HCT116 (cell line): ENCODE results near the gene CDON. TPM values are rescaled to one million over a fixed set of nuclear protein-coding genes. Genes with fewer than 3 reads are reported as not detected.
A peak's percentile ranks its signal among the peaks of the same experiment; 100 is the strongest.

Experiments used
- ATAC-seq: fragments of 200-7000 bp; cut with Tn5 transposase; 2 replicates; pipeline ENCODE4 v1.9.1; 2020; ENCODE audit warnings: mild to moderate bottlenecking, moderate library complexity
- BruUV-seq: library from RNA; stranded (reverse); fragments of 400-500 nt; replicated peaks from 2 replicates; lab custom pipeline; 2021; lab: Mats Ljungman, UMichigan
- CTCF ChIA-PET: fragments of 300-600 bp; sonication (Branson Sonifier 250); formaldehyde crosslinking; loops from one replicate; lab custom pipeline; 2021; ENCODE audit warnings: antibody characterized with exemption; lab: Charles Lee
- POLR2A ChIA-PET: fragments of 300-600, 350-600 bp; sonication (Branson Sonifier 250); formaldehyde crosslinking; loops from one replicate; lab custom pipeline; 2021; ENCODE audit warnings: antibody characterized with exemption; lab: Charles Lee
- RAD21 ChIA-PET, 2 experiments: fragments of 300-600 bp; sonication (Branson Sonifier 250); formaldehyde crosslinking; loops; one replicate each; lab custom pipeline; 2023; ENCODE audit warnings: low total read pairs in 2 of 2; ENCODE audit not compliant: uncharacterized antibody in 2 of 2, unreplicated experiment in 2 of 2, low non-redundant PET in 1 of 2; lab: Charles Lee
- DNase-seq: peaks from one replicate; pipeline ENCODE4 v3.0.0-alpha.2; 2010; ENCODE audit warnings: low read depth, low spot score
- H2AFZ ChIP-seq: fragments of 200-600 bp; shearing (Covaris generic), sonication (generic); 2 replicates; pipeline ENCODE4 v1.6.1; 2017; ENCODE audit warnings: low read depth, mixed run types, mixed read lengths, antibody characterized with exemption, low read length; ENCODE audit not compliant: poor library complexity, severe bottlenecking
- H3K27ac ChIP-seq: 2 replicates; pipeline ENCODE4 v1.5.1; 2012; ENCODE audit warnings: low read depth, low read length
- H3K27me3 ChIP-seq: fragments of 200-600 bp; sonication (generic); 2 replicates; pipeline ENCODE4 v1.6.1; 2016; ENCODE audit warnings: mixed run types, low read length, mixed read lengths; ENCODE audit not compliant: insufficient read depth
- H3K36me3 ChIP-seq, 2 experiments: fragments of 200-500 bp in 1 of 2; fragments of 200-600 bp in 1 of 2; sonication (Bioruptor generic) in 1 of 2; sonication (generic) in 1 of 2; 2 replicates each; pipeline versions ENCODE4 v1.5.1 to v1.6.1; 2014 to 2016; ENCODE audit warnings: low read length in 2 of 2, inconsistent platforms in 1 of 2, mixed read lengths in 1 of 2, mixed run types in 1 of 2; ENCODE audit not compliant: insufficient read depth in 2 of 2, control insufficient read depth in 1 of 2
- H3K4me1 ChIP-seq, 2 experiments: fragments of 200-600 bp in 1 of 2; sonication (generic) in 1 of 2; 2 replicates each; pipeline versions ENCODE4 v1.5.1 to v1.6.1; 2012 to 2017; ENCODE audit warnings: low read length in 2 of 2, inconsistent platforms in 1 of 2, mild to moderate bottlenecking in 1 of 2, mixed read lengths in 1 of 2, mixed run types in 1 of 2, moderate library complexity in 1 of 2; ENCODE audit not compliant: insufficient read depth in 2 of 2, control insufficient read depth in 1 of 2
- H3K4me2 ChIP-seq: fragments of 200-600 bp; sonication (generic); 2 replicates; pipeline ENCODE4 v1.6.1; 2017; ENCODE audit warnings: mixed run types, low read length, mixed read lengths
- H3K4me3 ChIP-seq, 2 experiments: fragments of 200-600 bp in 1 of 2; sonication (generic) in 1 of 2; replicated peaks in 1 of 2; 2 replicates each; pipeline ENCODE4 v1.5.1; 2011 to 2016; ENCODE audit warnings: low read length in 2 of 2, control low read depth in 1 of 2, low read depth in 1 of 2, mild to moderate bottlenecking in 1 of 2, mixed read lengths in 1 of 2, mixed run types in 1 of 2
- H3K79me2 ChIP-seq: fragments of 200-600 bp; sonication (generic); 2 replicates; pipeline ENCODE4 v1.6.1; 2017; ENCODE audit warnings: mild to moderate bottlenecking, mixed run types, low read length, moderate library complexity, mixed read lengths; ENCODE audit not compliant: insufficient read depth
- H3K9ac ChIP-seq: fragments of 200-600 bp; sonication (generic); 2 replicates; pipeline ENCODE4 v1.6.1; 2016; ENCODE audit warnings: low read length, mixed read lengths
- H3K9me2 ChIP-seq: fragments of 200-600 bp; sonication (generic), shearing (Covaris generic); 2 replicates; pipeline ENCODE4 v1.6.1; 2017; ENCODE audit warnings: mixed run types, mild to moderate bottlenecking, moderate library complexity; ENCODE audit not compliant: insufficient read depth
- H3K9me3 ChIP-seq, 2 experiments: fragments of 200-500 bp in 1 of 2; fragments of 200-600 bp in 1 of 2; sonication (Bioruptor generic) in 1 of 2; sonication (generic) in 1 of 2; 2 replicates each; pipeline ENCODE4 v1.6.1; 2014 to 2017; ENCODE audit warnings: low read length in 2 of 2, mixed read lengths in 2 of 2, inconsistent platforms in 1 of 2, low read depth in 1 of 2, mild to moderate bottlenecking in 1 of 2, mixed run types in 1 of 2, moderate library complexity in 1 of 2; ENCODE audit not compliant: control insufficient read depth in 1 of 2, insufficient read depth in 1 of 2
- H4K20me1 ChIP-seq: fragments of 200-600 bp; sonication (generic), shearing (Covaris generic); 2 replicates; pipeline ENCODE4 v1.6.1; 2017; ENCODE audit warnings: mixed run types, mild to moderate bottlenecking, moderate library complexity; ENCODE audit not compliant: insufficient read depth
- ATF3 ChIP-seq: IDR thresholded peaks from 2 replicates; pipeline ENCODE4 v1.6.1; 2012
- CBX3 ChIP-seq: IDR thresholded peaks from 2 replicates; pipeline ENCODE4 v1.6.1; 2012; ENCODE audit warnings: low read depth
- EGR1 ChIP-seq: IDR thresholded peaks from 2 replicates; pipeline ENCODE4 v1.6.1; 2012; ENCODE audit warnings: low read depth
- JUND ChIP-seq: IDR thresholded peaks from 2 replicates; pipeline ENCODE4 v1.6.1; 2012
- REST ChIP-seq: IDR thresholded peaks from 2 replicates; pipeline ENCODE4 v1.6.1; 2012; ENCODE audit warnings: low read depth
- TCF7L2 ChIP-seq: IDR thresholded peaks from 2 replicates; pipeline ENCODE4 v1.7.0; 2011; ENCODE audit warnings: borderline replicate concordance, inconsistent platforms; ENCODE audit not compliant: insufficient read depth, insufficient read length; ENCODE audit errors: extremely low read depth
- ZBTB33 ChIP-seq: IDR thresholded peaks from 2 replicates; pipeline ENCODE4 v1.6.1; 2011; ENCODE audit warnings: mild to moderate bottlenecking, low read length, moderate library complexity; ENCODE audit not compliant: insufficient replicate concordance; ENCODE audit errors: extremely low read depth
- intact Hi-C: fragments of 100-400 bp; cut with micrococcal nuclease; formaldehyde crosslinking; loops from 2 replicates; pipeline ENCODE4 v1.10.0; 2022
- total RNA-seq: library from RNA; stranded (reverse); gene quantifications from one replicate; pipeline ENCODE4 v1.2.1, GENCODE V29; 2021; ENCODE audit not compliant: unreplicated experiment

Gene CDON
- total RNA-seq, 1 experiment from 2014 or later, result 16.9 TPM

GRCh38 chr11:126104420-126104819, 41.8 kb upstream of the CDON start:
- no peaks in the 10 kb centered on the region for H3K79me2 ChIP-seq
- no peaks in the 10 kb centered on the region for H3K27me3 ChIP-seq
- no peaks in the 10 kb centered on the region for H3K36me3 ChIP-seq
- H4K20me1 ChIP-seq, result no peaks in the 10 kb centered on the region
- no peak overlapping the region for H3K4me2 ChIP-seq
- ChIA-PET POLR2A (no interaction called here), CTCF (no interaction called here), RAD21 (no interaction called here)
- no peak overlapping the region for H3K27ac ChIP-seq
- H3K9me2 ChIP-seq, result no peaks in the 10 kb centered on the region
- no peaks in the 10 kb centered on the region for H3K9me3 ChIP-seq
- no peak overlapping the region for H2AFZ ChIP-seq
- peak; percentile 47 for ATAC-seq
- H3K9ac ChIP-seq, result no peak overlapping the region
- intact Hi-C loops, result no loop called here
- no TSS peak for BruUV-seq
- peaks cover under 1 to 4% of the 10 kb centered on the region in 2 experiments; a peak in 2 of 4 replicates for H3K4me1 ChIP-seq
- H3K4me3 ChIP-seq, result no peak overlapping the region
- no peak for TF ChIP-seq ATF3
- no peak for TF ChIP-seq EGR1
- TF ChIP-seq CBX3, result no peak
- no peak for TF ChIP-seq ZBTB33
- no peak for TF ChIP-seq REST
- TF ChIP-seq JUND, result no peak
- TF ChIP-seq TCF7L2, result no peak
- TF ChIP-seq, all 23 proteins: peak for 0
- DNase-seq, result no peak
